Measurements from ENCODE around the gene STK31. TPM values are rescaled to one million over a fixed set of nuclear protein-coding genes. Genes with fewer than 3 reads are reported as not detected.
"Not testable (repeated sequence)": the region's sequence is repeated elsewhere in the genome, so short reads cannot be mapped to it uniquely, and the experiment has no call there.

STK31 gene
- total and polyA plus RNA-seq, 4 donors = 0.03 to 0.59 (median 0.18) TPM

DNA sequence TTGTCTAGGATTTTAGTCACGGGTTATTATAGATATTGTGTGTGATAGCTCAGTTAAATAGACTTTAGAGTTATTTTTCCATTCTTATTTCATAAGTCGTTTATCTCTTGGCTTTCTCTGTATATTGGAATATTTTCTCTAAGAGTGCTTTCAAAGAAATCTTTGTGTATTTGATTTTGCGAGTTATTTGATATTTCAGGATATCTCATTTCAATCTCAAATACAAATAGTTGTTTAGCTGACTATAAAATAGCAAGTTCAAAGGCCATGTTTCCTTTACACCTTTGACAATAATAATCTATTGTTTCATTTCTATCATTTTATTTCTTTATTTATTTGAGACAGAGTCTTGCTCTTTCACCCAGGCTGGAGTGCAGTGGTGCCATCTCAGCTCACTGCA is 55.9 kb downstream of the STK31 start:
- Histone ChIP-seq H3K36me3 (ENCODE audit: control insufficient read depth in 4 of 4, insufficient read depth in 3 of 4, low read depth in 1 of 4, low read length in 3 of 4) (no peaks in the 10 kb centered on the region), H3K9ac (ENCODE audit: low read depth in 1 of 2, low read length in 2 of 2) (no peak overlapping the region), H3K27me3 (ENCODE audit: control insufficient read depth in 4 of 4, insufficient read depth in 4 of 4, low read length in 3 of 4) (no peaks in the 10 kb centered on the region), H3K4me1 (ENCODE audit: control insufficient read depth in 4 of 4, insufficient read depth in 4 of 4, low read length in 3 of 4) (no peaks in the 10 kb centered on the region), H3K27ac (ENCODE audit: low read depth in 1 of 2, low read length in 2 of 2) (no peak overlapping the region), H3K9me3 (ENCODE audit: control insufficient read depth in 4 of 4, low read length in 3 of 4) (no peaks in the 10 kb centered on the region), H3K4me3 (ENCODE audit: low read depth in 1 of 3, low read length in 3 of 3) (no peak overlapping the region)
- TF ChIP-seq, protein P1, sequence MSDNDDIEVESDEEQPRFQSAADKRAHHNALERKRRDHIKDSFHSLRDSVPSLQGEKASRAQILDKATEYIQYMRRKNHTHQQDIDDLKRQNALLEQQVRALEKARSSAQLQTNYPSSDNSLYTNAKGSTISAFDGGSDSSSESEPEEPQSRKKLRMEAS (IDR thresholded peaks at IDR 0.05) = no peak
- TF ChIP-seq TAF1 (conservative IDR thresholded peaks at IDR 0.05) (no peak), EGR1 (IDR thresholded peaks at IDR 0.05; ENCODE audit: low read depth in 2 of 2) (no peak), HNF4G (IDR thresholded peaks at IDR 0.05) (no peak), JUND (IDR thresholded peaks at IDR 0.05) (no peak), GABPA (IDR thresholded peaks at IDR 0.05 in 1 of 2, conservative IDR thresholded peaks at IDR 0.05 in 1 of 2) (no peak), FOXA2 (IDR thresholded peaks at IDR 0.05) (no peak), RXRA (IDR thresholded peaks at IDR 0.05) (no peak), RAD21 (IDR thresholded peaks at IDR 0.05) (no peak), NR2F2 (IDR thresholded peaks at IDR 0.05) (no peak), YY1 (IDR thresholded peaks at IDR 0.05) (no peak), HNF4A (conservative IDR thresholded peaks at IDR 0.05) (no peak)
- DNase-seq (ENCODE audit: low spot score) = no peak
- WGBS = 82% methylated on average over 3 of the region's 3 CpGs

DNA sequence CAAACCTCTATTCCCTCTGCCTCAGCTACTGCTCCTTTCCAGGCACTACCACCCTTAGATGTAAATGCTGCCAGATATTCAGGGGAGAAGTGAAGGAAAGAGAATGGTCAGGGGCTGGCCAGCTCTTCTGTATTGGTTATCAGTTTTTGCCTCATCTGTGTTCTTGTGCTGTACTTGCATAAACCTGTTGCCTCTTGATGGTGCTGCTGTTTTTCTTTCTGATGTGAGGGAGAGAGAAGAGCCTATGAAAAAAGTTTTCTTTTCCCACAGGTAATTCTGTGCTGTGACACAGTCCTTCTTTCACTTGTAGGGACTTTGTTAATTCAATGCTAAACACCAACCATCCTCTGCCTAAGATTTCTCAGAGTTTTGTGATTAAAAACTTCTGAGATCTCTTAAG is 57.5 kb downstream of the STK31 start:
- Histone ChIP-seq H3K4me3 (ENCODE audit: low read depth in 1 of 3, low read length in 3 of 3) (no peak overlapping the region), H3K27me3 (ENCODE audit: control insufficient read depth in 4 of 4, insufficient read depth in 4 of 4, low read length in 3 of 4) (no peaks in the 10 kb centered on the region)
- no peak for DNase-seq (ENCODE audit: low spot score)

DNA sequence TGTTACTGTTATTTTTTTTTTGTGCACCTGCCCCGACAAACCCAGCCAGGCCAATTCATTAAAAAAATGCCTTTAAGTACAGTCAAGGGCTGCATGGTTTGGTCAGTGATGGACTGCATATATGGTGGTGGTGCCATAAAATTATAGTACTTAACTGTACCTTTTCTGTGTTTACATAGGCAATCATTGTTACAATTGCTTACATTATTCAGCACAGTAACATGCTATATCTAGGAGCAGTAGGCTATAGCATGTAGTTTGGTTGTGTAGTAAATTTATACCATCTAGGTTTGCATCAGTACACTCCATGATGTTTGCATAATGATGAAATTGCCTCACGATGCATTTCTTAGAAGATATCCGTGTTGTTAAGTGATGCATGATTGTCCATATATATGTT is 58.0 kb downstream of the STK31 start:
- TF ChIP-seq FOXA2 (IDR thresholded peaks at IDR 0.05) (no peak), GABPA (IDR thresholded peaks at IDR 0.05 in 1 of 2, conservative IDR thresholded peaks at IDR 0.05 in 1 of 2) (no peak), EGR1 (IDR thresholded peaks at IDR 0.05; ENCODE audit: low read depth in 2 of 2) (no peak), RXRA (IDR thresholded peaks at IDR 0.05) (no peak), JUND (IDR thresholded peaks at IDR 0.05) (no peak), YY1 (IDR thresholded peaks at IDR 0.05) (no peak), RAD21 (IDR thresholded peaks at IDR 0.05) (no peak), HNF4G (IDR thresholded peaks at IDR 0.05) (no peak), HNF4A (conservative IDR thresholded peaks at IDR 0.05) (no peak), SP1 (IDR thresholded peaks at IDR 0.05) (no peak), FOXA1 (IDR thresholded peaks at IDR 0.05) (no peak), NR2F2 (IDR thresholded peaks at IDR 0.05) (no peak), TAF1 (conservative IDR thresholded peaks at IDR 0.05) (no peak)
- TF ChIP-seq, protein P2, sequence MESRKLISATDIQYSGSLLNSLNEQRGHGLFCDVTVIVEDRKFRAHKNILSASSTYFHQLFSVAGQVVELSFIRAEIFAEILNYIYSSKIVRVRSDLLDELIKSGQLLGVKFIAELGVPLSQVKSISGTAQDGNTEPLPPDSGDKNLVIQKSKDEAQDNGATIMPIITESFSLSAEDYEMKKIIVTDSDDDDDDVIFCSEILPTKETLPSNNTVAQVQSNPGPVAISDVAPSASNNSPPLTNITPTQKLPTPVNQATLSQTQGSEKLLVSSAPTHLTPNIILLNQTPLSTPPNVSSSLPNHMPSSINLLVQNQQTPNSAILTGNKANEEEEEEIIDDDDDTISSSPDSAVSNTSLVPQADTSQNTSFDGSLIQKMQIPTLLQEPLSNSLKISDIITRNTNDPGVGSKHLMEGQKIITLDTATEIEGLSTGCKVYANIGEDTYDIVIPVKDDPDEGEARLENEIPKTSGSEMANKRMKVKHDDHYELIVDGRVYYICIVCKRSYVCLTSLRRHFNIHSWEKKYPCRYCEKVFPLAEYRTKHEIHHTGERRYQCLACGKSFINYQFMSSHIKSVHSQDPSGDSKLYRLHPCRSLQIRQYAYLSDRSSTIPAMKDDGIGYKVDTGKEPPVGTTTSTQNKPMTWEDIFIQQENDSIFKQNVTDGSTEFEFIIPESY (IDR thresholded peaks at IDR 0.05) = no peak
- TF ChIP-seq, protein P3, sequence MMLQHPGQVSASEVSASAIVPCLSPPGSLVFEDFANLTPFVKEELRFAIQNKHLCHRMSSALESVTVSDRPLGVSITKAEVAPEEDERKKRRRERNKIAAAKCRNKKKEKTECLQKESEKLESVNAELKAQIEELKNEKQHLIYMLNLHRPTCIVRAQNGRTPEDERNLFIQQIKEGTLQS (IDR thresholded peaks at IDR 0.05) = no peak
- TF ChIP-seq, protein P1 (IDR thresholded peaks at IDR 0.05) = no peak
- no peak for DNase-seq (ENCODE audit: low spot score)
- no peaks in the 10 kb centered on the region for H3K36me3 ChIP-seq (ENCODE audit: control insufficient read depth in 4 of 4, insufficient read depth in 3 of 4, low read depth in 1 of 4, low read length in 3 of 4)
- WGBS = 88% methylated on average over 3 of the region's 3 CpGs
- H3K9ac ChIP-seq (ENCODE audit: low read depth in 1 of 2, low read length in 2 of 2) = no peak overlapping the region
- no peaks in the 10 kb centered on the region for H3K9me3 ChIP-seq (ENCODE audit: control insufficient read depth in 4 of 4, low read length in 3 of 4)
- H3K27ac ChIP-seq (ENCODE audit: low read depth in 1 of 2, low read length in 2 of 2) = no peak overlapping the region
- H3K4me3 ChIP-seq (ENCODE audit: low read depth in 1 of 3, low read length in 3 of 3) = no peak overlapping the region
- no peaks in the 10 kb centered on the region for H3K4me1 ChIP-seq (ENCODE audit: control insufficient read depth in 4 of 4, insufficient read depth in 4 of 4, low read length in 3 of 4)
- no peaks in the 10 kb centered on the region for H3K27me3 ChIP-seq (ENCODE audit: control insufficient read depth in 4 of 4, insufficient read depth in 4 of 4, low read length in 3 of 4)

More for the DNA sequence above, 57.5 kb downstream of the STK31 start:
- no peak overlapping the region for H3K27ac ChIP-seq (ENCODE audit: low read depth in 1 of 2, low read length in 2 of 2)
- no peak overlapping the region for H3K9ac ChIP-seq (ENCODE audit: low read depth in 1 of 2, low read length in 2 of 2)
- no peak for TF ChIP-seq FOXA2 (IDR thresholded peaks at IDR 0.05)
- no peak for TF ChIP-seq TAF1 (conservative IDR thresholded peaks at IDR 0.05)
- TF ChIP-seq SP1 (IDR thresholded peaks at IDR 0.05) = no peak
- TF ChIP-seq, protein P2 (IDR thresholded peaks at IDR 0.05) = no peak
- TF ChIP-seq GABPA (IDR thresholded peaks at IDR 0.05 in 1 of 2, conservative IDR thresholded peaks at IDR 0.05 in 1 of 2) = no peak
- TF ChIP-seq RAD21 (IDR thresholded peaks at IDR 0.05) = no peak
- TF ChIP-seq EGR1 (IDR thresholded peaks at IDR 0.05; ENCODE audit: low read depth in 2 of 2) = no peak
- no peak for TF ChIP-seq HNF4A (conservative IDR thresholded peaks at IDR 0.05)
- TF ChIP-seq YY1 (IDR thresholded peaks at IDR 0.05) = no peak
- no peaks in the 10 kb centered on the region for H3K4me1 ChIP-seq (ENCODE audit: control insufficient read depth in 4 of 4, insufficient read depth in 4 of 4, low read length in 3 of 4)
- no peaks in the 10 kb centered on the region for H3K36me3 ChIP-seq (ENCODE audit: control insufficient read depth in 4 of 4, insufficient read depth in 3 of 4, low read depth in 1 of 4, low read length in 3 of 4)
- no peaks in the 10 kb centered on the region for H3K9me3 ChIP-seq (ENCODE audit: control insufficient read depth in 4 of 4, low read length in 3 of 4)

DNA sequence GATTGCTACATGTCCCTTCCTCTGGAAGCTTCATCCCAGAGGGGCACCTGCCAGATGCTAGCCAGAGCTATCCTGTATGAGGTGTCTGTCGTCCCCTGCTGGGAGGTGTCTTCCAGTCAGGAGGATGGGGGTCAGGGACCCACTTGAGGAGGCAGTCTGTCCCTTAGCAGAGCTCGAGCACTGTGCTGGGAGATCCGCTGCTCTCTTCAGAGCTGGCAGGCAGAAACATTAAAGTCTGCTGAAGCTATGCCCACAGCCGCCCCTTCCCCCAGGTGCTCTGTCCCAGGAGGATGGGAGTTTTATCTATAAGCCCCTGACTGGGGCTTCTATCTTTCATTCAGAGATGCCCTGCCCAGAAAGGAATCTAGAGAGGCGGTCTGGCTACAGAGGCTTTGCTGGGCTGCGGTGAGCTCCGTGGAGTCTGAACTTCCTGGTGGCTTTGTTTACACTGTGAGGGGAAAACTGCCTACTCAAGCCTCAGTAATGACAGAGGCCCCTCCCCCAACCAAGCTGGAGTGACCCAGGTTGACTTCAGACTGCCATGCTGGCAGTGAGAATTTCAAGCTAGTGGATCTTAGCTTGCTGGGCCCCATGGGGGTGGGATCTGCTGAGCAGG is 69.3 kb downstream of the STK31 start:
- not testable (repeated sequence) for DNase-seq (ENCODE audit: low spot score); H3K4me3 ChIP-seq (ENCODE audit: low read depth in 1 of 3, low read length in 3 of 3); H3K9ac ChIP-seq (ENCODE audit: low read depth in 1 of 2, low read length in 2 of 2); H3K4me1 ChIP-seq (ENCODE audit: control insufficient read depth in 4 of 4, insufficient read depth in 4 of 4, low read length in 3 of 4); H3K27ac ChIP-seq (ENCODE audit: low read depth in 1 of 2, low read length in 2 of 2); H3K36me3 ChIP-seq (ENCODE audit: control insufficient read depth in 4 of 4, insufficient read depth in 3 of 4, low read depth in 1 of 4, low read length in 3 of 4); H3K27me3 ChIP-seq (ENCODE audit: control insufficient read depth in 4 of 4, insufficient read depth in 4 of 4, low read length in 3 of 4); H3K9me3 ChIP-seq (ENCODE audit: control insufficient read depth in 4 of 4, low read length in 3 of 4)
- WGBS = 92% methylated on average over 7 of the region's 7 CpGs
